LNCAP (cell line): ENCODE data around the gene ZRANB2.

Source experiments
- CTCF ChIP-seq: fragments of 450-650 bp; IDR thresholded peaks from 2 replicates; pipeline ENCODE4 v1.5.1; 2017; ENCODE audit warnings: mild to moderate bottlenecking

The ZRANB2 gene

DNA sequence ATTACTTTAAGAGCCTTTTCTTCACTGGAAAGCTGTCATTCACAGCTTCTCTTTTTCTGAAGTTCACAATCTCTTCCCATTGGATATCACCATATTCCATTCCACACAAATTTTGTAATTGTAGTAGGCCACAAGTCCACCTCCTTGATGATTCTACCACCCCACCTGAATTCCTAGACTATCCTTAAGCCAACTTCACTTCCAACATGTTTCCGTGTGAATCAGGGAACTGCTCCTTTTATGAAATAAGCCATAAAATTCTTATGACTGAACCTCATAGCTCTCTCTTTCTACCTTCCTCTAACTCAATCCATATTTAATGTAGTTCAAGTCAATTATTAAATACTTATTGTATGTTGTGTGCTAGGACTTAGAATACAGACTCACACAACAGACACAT, 16.6 kb upstream of the ZRANB2 start:
- no peak for TF ChIP-seq CTCF

DNA sequence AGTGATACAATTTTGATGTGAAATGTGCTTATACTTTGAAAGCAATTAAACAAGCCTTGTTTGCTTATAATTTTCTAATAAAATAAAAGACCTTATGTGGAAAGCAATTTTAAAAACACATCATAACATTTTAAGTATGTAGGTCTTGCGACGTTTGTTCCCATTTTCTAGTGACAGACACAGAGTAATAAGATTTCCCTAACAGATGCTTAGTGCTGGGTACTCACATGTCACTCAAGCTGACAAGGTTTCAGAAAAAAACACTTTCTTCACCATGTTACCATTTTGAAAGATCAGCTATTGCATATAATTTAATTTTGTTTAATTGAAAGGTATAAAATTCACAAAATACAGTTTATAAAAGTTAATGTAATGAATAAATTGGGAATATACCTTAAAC, 14.1 kb upstream of the ZRANB2 start:
- no peak for TF ChIP-seq CTCF

GRCh38 chr1:71093938-71094337, 13.1 kb upstream of the ZRANB2 start:
- TF ChIP-seq CTCF = peak; percentile 57

DNA sequence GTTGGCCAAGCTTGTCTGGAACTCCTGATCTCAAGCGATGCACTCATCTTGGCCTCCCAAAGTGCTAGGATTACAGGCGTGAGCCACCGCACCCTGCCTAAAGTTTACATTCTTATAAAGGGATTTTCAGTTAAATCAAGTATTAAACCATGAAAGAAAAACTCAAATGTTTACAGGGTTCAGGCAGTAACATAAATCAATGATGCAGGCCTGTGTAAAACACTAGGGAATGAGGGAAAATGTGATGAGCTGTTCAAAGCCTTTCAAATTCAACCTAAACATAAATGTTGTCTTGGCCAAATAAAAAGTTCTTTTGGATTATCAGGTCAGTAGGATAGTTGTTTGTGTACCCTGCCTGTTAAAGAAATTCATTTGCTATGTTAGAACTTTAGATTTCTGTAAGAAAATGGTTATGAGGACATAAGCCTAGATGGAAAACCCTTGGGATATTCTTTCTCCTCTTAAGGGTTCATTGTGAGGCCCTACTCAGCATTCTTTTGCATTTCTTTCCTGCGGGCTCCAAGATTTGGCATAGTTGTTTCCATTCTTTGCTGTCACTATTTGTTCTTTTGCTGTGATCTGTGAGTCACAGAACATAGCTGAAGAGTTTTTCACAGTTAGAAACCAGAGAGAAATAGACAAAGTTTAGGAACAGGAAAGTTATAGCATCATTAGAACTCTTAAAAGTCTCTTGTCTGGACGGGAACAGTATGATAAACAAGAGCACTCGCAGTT, 8.9 kb upstream of the ZRANB2 start:
- no peak for TF ChIP-seq CTCF

DNA sequence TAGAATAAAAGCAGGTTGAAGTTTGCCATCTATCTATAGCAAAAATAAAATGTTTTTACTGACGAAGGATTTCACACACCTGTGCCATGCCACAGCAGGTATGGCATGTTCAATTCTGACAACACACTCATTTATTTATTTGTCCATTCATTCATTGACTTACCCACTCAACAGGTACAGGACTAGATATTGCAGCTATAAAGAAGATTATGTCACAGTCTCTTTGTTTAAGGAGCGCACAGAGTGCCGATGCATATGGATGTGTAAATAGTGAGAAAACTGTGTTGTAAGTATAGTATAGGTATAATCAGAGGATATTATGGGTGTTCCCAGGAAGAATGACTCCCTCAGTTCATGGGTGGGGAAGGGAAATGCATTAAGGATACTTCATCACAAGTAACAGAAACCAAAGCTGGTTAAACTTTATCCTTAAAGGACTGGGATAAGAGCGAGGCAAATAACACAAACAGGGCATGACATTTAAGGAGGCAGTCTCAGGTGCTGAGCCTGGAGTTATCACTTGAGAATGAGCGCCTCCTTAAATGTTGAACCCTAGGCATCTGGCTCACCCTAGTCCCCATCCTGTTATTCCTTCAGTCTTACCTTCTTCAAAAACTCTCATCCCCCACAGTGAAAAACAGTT, 7.9 kb upstream of the ZRANB2 start:
- no peak for TF ChIP-seq CTCF

- no peak for TF ChIP-seq CTCF
These were observed 6.9 kb upstream of the ZRANB2 start for GRCh38 chr1:71087713-71088112.

DNA sequence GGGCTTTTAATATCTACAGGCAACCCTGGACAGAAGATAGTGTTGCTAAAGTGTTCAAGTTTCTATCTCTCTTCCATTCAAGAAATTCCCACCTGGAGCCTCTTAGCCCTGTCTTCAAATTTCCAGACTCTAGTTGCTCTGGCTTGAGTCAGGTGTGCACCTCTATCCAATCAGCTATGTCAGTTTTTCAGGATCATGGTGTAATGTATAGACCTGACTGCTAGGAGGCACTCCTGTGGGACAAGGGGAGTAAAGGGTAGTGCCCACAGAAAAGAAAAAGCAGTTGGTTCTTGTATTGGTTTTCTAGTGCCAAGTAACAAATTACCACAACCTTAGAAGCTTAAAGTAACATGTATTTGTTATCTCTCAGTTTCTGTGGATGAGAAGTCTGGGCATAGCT, 6.2 kb upstream of the ZRANB2 start:
- no peak for TF ChIP-seq CTCF
